ENCODE data around the gene PTPRK. TPM values are rescaled to one million over a fixed set of nuclear protein-coding genes. Genes with fewer than 3 reads are reported as not detected.

The PTPRK gene
- total and polyA plus RNA-seq, 8 donors, result 57.0 to 90.4 (median 78.6) TPM

DNA sequence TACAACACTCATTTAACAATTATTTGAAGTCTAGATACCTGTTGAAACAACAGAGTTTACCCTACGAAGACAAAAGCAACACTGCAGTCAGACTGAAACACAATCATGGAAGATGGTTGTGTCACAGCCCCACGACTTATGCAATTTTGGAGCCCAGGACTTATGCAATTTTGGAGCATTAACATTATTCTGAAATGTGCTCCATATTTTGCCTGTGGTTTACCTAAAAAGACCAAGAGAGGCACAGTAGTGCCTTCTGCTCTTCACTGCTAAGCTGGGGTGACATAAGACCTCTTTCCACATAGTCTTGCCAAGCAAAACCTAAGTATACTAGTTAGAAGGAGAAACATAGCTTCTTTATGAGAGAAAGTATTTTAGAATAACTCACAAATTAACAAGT is 216.5 kb downstream of the PTPRK start:
- Histone ChIP-seq H3K36me3 (no peaks in the 10 kb centered on the region), H3K27ac (no peak overlapping the region), H3K9me3 (no peaks in the 10 kb centered on the region), H3K4me1 (no peaks in the 10 kb centered on the region), H3K27me3 (no peaks in the 10 kb centered on the region), H3K4me3 (no peak overlapping the region)
- DNase-seq (no peak), ATAC-seq (no peak)
- TF ChIP-seq, protein P1, sequence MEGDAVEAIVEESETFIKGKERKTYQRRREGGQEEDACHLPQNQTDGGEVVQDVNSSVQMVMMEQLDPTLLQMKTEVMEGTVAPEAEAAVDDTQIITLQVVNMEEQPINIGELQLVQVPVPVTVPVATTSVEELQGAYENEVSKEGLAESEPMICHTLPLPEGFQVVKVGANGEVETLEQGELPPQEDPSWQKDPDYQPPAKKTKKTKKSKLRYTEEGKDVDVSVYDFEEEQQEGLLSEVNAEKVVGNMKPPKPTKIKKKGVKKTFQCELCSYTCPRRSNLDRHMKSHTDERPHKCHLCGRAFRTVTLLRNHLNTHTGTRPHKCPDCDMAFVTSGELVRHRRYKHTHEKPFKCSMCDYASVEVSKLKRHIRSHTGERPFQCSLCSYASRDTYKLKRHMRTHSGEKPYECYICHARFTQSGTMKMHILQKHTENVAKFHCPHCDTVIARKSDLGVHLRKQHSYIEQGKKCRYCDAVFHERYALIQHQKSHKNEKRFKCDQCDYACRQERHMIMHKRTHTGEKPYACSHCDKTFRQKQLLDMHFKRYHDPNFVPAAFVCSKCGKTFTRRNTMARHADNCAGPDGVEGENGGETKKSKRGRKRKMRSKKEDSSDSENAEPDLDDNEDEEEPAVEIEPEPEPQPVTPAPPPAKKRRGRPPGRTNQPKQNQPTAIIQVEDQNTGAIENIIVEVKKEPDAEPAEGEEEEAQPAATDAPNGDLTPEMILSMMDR (IDR thresholded peaks at IDR 0.05), result no peak
- intact Hi-C loops (cut with DNase I), result no loop called here

DNA sequence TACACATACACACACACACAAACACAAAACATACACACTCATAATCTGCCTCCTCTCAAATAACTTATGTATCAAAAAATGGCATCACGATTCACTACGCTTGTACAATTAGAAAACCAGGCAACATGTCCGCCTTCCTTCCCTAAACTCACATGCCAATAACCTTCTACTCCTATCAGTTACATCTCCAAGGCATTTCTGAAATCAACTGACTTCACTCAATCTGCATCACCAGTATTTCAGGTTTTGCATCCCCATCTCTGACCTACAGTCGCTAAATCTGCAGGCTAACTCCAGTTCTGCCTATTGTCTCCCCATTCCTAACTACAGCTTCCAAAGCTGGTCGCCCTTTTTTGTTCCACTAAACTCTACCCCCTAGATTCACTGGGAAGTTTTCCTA is 217.5 kb downstream of the PTPRK start:
- Histone ChIP-seq H3K36me3 (no peaks in the 10 kb centered on the region), H3K4me1 (no peaks in the 10 kb centered on the region), H3K27ac (no peak overlapping the region), H3K9me3 (no peaks in the 10 kb centered on the region), H3K4me3 (no peak overlapping the region), H3K27me3 (no peaks in the 10 kb centered on the region)
- DNase-seq, result no peak
- no peak for ATAC-seq
- intact Hi-C loops (cut with DNase I), result no loop called here
- TF ChIP-seq, protein P1 (IDR thresholded peaks at IDR 0.05), result no peak

DNA sequence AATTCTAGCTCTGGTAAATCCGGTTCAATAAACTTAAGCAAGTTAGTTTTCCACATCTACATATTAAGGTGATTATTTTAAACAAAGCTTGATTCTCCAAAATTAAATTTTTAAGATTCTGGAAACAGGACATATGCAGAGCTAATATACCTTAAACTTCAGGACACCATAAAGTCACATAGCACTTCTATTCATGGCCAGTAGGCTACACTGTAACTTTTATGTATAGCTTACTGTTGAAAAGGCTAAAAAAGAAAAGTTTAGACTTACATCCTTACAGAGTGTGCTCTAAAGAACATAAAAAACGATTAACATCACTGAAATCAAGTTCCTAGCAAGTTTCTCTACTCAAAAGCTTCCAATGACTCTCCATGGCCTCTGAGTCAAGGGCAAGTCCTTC is 224.7 kb downstream of the PTPRK start:
- TF ChIP-seq, protein P1 (IDR thresholded peaks at IDR 0.05), result no peak
- no peaks in the 10 kb centered on the region for H3K9me3 ChIP-seq
- no peaks in the 10 kb centered on the region for H3K36me3 ChIP-seq
- H3K27me3 ChIP-seq, result no peaks in the 10 kb centered on the region
- H3K27ac ChIP-seq, result no peak overlapping the region
- no peaks in the 10 kb centered on the region for H3K4me1 ChIP-seq
- intact Hi-C loops (cut with DNase I), result no loop called here
- no peak overlapping the region for H3K4me3 ChIP-seq
- DNase-seq, result no peak
- no peak for ATAC-seq

DNA sequence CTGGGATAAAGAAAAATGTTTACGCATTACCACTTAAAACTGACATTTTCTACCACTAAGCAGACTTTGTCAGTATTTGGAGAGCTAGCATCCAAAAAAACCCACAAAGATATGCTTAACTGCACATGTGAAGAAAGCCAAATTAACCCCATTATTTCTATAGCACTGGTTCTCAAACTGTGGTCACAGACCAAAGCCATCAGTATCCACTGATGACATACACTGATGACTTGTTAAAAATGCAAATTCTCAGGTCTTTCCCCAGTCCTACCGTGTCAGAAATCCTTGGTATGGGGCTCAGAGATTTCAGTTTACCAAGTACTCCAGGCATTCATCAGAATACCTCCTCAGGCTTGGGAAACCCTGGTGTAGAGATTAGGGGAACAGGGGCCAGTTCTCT is 230.2 kb downstream of the PTPRK start:
- no peak overlapping the region for H3K27ac ChIP-seq
- H3K4me3 ChIP-seq, result no peak overlapping the region
- no peaks in the 10 kb centered on the region for H3K9me3 ChIP-seq
- DNase-seq, result no peak
- ATAC-seq, result no peak
- H3K36me3 ChIP-seq, result no peaks in the 10 kb centered on the region
- no peaks in the 10 kb centered on the region for H3K4me1 ChIP-seq
- TF ChIP-seq, protein P1 (IDR thresholded peaks at IDR 0.05), result no peak
- H3K27me3 ChIP-seq, result no peaks in the 10 kb centered on the region
- intact Hi-C loops (cut with DNase I), result no loop called here

DNA sequence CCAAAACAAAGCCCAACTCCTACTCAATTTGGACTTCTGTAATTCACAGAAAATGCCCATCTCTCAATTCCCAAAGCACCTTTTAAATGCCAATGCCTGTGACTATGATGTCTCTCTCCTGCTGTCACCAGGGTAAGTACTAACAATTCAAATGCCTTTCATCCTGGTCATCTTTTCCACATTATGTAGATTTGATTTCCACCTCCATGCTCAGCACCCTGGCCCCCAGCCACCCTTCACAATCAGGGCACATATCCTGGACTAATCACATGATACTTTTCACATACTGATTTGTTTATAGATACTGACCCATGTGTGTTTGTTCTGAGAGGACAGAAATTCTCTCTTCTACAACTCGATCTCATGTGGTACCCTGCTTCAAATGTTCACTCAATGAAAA is 236.3 kb downstream of the PTPRK start:
- no peak for ATAC-seq
- no peak for DNase-seq
- no peaks in the 10 kb centered on the region for H3K4me1 ChIP-seq
- TF ChIP-seq, protein P1 (IDR thresholded peaks at IDR 0.05), result no peak
- H3K4me3 ChIP-seq, result no peak overlapping the region
- H3K9me3 ChIP-seq, result no peaks in the 10 kb centered on the region
- H3K27ac ChIP-seq, result no peak overlapping the region
- H3K36me3 ChIP-seq, result no peaks in the 10 kb centered on the region
- no peaks in the 10 kb centered on the region for H3K27me3 ChIP-seq
- intact Hi-C loops (cut with DNase I), result no loop called here

Data from left lung (tissue), 10 donors.